MM.1S (cell line): ENCODE measurements around the gene PICK1.

ENCODE experiments used
- EZH2 ChIP-seq: fragments of 300-600 bp; sonication (generic); optimal IDR thresholded peaks from 2 replicates; pipeline ENCODE3; 2017; ENCODE audit warnings: low read depth, mild to moderate bottlenecking, antibody characterized with exemption, low read length, mixed read lengths
- EZH2phosphoT487 ChIP-seq: fragments of 300-600 bp; sonication (generic); IDR thresholded peaks from 2 replicates; pipeline ENCODE4 v1.6.1; 2018; ENCODE audit warnings: antibody characterized with exemption, low read length
- TF ChIP-seq, protein P1 (sequence below): fragments of 300-600 bp; sonication (generic); IDR thresholded peaks from 2 replicates; pipeline ENCODE4 v1.5.1; 2016; ENCODE audit warnings: antibody characterized with exemption, low read length, mixed read lengths

DNA sequence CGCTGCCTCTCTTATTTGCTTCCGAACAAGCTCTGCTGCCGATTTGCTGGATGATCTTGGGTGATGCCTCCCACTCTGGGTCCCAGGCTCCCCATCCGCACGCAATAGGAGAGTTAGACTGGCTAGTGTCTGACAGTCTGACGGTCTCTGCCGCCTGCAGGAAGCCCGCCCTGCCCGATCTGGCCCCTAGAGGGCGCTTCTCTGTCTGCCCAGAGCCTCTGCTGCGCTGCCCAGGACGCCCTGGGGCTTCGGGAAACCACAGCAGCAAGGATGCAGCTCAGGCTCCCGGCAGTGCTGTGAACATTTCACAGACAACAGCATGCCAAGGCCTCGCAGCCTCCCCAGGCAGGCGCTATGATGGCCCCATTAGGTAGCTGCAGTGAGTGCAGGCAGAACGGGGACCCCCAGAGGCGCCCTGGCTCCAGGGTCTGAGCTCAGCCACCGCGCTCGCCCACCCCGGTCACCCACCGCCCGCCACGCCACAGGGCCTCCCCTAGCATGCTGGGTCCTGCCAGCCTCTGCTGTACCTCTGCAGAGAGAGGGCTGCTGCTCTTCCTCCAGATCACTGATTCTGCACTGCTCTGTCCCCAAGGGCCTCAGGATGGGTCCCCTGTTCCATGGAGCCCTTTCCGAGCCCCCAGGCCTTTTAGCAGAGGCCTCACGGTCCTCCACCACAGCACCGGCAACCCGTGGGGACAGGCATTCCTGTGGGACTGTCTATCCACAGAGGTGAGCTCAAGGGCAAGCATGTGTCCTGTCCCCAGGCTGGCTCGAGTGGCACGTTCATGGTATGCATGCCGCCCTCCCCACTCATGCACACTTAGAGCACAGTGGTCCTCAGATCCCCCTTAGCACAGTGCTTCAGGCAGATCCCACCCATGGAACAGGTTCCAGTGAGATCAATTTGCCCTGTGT lies 57.5 kb downstream of the PICK1 start:
- no peak for TF ChIP-seq EZH2
- TF ChIP-seq, protein P1, sequence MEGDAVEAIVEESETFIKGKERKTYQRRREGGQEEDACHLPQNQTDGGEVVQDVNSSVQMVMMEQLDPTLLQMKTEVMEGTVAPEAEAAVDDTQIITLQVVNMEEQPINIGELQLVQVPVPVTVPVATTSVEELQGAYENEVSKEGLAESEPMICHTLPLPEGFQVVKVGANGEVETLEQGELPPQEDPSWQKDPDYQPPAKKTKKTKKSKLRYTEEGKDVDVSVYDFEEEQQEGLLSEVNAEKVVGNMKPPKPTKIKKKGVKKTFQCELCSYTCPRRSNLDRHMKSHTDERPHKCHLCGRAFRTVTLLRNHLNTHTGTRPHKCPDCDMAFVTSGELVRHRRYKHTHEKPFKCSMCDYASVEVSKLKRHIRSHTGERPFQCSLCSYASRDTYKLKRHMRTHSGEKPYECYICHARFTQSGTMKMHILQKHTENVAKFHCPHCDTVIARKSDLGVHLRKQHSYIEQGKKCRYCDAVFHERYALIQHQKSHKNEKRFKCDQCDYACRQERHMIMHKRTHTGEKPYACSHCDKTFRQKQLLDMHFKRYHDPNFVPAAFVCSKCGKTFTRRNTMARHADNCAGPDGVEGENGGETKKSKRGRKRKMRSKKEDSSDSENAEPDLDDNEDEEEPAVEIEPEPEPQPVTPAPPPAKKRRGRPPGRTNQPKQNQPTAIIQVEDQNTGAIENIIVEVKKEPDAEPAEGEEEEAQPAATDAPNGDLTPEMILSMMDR, result peak; percentile 92
- no peak for TF ChIP-seq EZH2phosphoT487
